ENCODE results near the gene BLACAT1.

The BLACAT1 gene

GRCh38 chr1:205502111-205502810 is 46.4 kb upstream of the BLACAT1 start:
- TF ChIP-seq REST (IDR thresholded peaks at IDR 0.05; ENCODE audit: insufficient replicate concordance, low read depth) = no peak
- TF ChIP-seq SPI1 (IDR thresholded peaks at IDR 0.05; ENCODE audit: borderline replicate concordance, low read depth) = no peak
- no peak for TF ChIP-seq POLR2AphosphoS5 (IDR thresholded peaks at IDR 0.05; ENCODE audit: low read depth)
- no peak for TF ChIP-seq GABPA (IDR thresholded peaks at IDR 0.05; ENCODE audit: low read depth)
- TF ChIP-seq CTCF (IDR thresholded peaks at IDR 0.05; ENCODE audit: insufficient read depth, low read length) = no peak
- H3K4me3 ChIP-seq (replicated peaks; ENCODE audit: insufficient read depth, low read length) = no peak overlapping the region
- no peak for DNase-seq (ENCODE audit: low read depth in 1 of 2, low spot score in 1 of 2)
- peaks cover 22% of the 10 kb centered on the region for H3K27me3 ChIP-seq (ENCODE audit: insufficient read depth, poor library complexity, severe bottlenecking)
- no peak overlapping the region for H3K27ac ChIP-seq (replicated peaks)

- DNase-seq (ENCODE audit: low read depth in 1 of 2, low spot score in 1 of 2) = no peak
- Histone ChIP-seq H3K27ac (replicated peaks) (no peak overlapping the region), H3K4me3 (replicated peaks; ENCODE audit: insufficient read depth, low read length) (no peak overlapping the region), H3K27me3 (ENCODE audit: insufficient read depth, poor library complexity, severe bottlenecking) (peaks cover 14% of the 10 kb centered on the region)
- TF ChIP-seq POLR2AphosphoS5 (IDR thresholded peaks at IDR 0.05; ENCODE audit: low read depth) = no peak
- no peak for TF ChIP-seq REST (IDR thresholded peaks at IDR 0.05; ENCODE audit: insufficient replicate concordance, low read depth)
- TF ChIP-seq CTCF (IDR thresholded peaks at IDR 0.05; ENCODE audit: insufficient read depth, low read length) = no peak
- TF ChIP-seq SPI1 (IDR thresholded peaks at IDR 0.05; ENCODE audit: borderline replicate concordance, low read depth) = no peak
- TF ChIP-seq GABPA (IDR thresholded peaks at IDR 0.05; ENCODE audit: low read depth) = no peak
Measured at GRCh38 chr1:205500240-205501233, 44.7 kb upstream of the BLACAT1 start.

- no peak for TF ChIP-seq CTCF (IDR thresholded peaks at IDR 0.05; ENCODE audit: insufficient read depth, low read length)
- no peak overlapping the region for H3K27ac ChIP-seq (replicated peaks)
- DNase-seq (ENCODE audit: low read depth in 1 of 2, low spot score in 1 of 2) = no peak
- H3K27me3 ChIP-seq (ENCODE audit: insufficient read depth, poor library complexity, severe bottlenecking) = peaks cover 7% of the 10 kb centered on the region
- no peak overlapping the region for H3K4me3 ChIP-seq (replicated peaks; ENCODE audit: insufficient read depth, low read length)
Measured at GRCh38 chr1:205499789-205500188, 43.9 kb upstream of the BLACAT1 start.

Measured in HL-60 (cell line).